ENCODE results near the gene CIT. TPM values are rescaled to one million over a fixed set of nuclear protein-coding genes. Genes with fewer than 3 reads are reported as not detected.

CIT gene
- total RNA-seq, 2 donors from 2014 or later: 0.95 to 2.3 TPM

DNA sequence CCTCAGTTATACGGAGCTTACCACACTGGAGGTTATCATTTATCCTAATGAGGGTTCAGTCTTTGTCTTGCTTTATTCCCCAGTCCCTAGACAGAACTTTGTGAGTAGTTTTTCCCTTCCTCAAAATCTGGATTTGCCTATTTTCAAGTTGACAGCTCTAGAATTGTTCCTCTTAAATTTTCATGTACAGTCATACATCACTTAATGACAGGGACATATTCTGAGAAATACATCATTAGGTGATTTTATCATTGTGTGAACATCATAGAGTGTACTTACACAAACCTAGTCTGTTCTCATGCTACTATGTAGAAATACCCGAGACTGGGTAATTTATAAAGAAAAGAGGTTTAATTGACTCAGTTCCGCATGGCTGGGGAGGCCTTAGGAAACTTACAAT, 206.1 kb downstream of the CIT start:
- H3K27ac ChIP-seq: no peak overlapping the region
- H3K27me3 ChIP-seq (replicated peaks; ENCODE audit: insufficient read depth): no peaks in the 10 kb centered on the region
- DNase-seq (ENCODE audit: low spot score) (no peak), ATAC-seq (ENCODE audit: insufficient number of reproducible peaks, low FRiP score, low read depth) (no peak)
- TF ChIP-seq, protein P1, sequence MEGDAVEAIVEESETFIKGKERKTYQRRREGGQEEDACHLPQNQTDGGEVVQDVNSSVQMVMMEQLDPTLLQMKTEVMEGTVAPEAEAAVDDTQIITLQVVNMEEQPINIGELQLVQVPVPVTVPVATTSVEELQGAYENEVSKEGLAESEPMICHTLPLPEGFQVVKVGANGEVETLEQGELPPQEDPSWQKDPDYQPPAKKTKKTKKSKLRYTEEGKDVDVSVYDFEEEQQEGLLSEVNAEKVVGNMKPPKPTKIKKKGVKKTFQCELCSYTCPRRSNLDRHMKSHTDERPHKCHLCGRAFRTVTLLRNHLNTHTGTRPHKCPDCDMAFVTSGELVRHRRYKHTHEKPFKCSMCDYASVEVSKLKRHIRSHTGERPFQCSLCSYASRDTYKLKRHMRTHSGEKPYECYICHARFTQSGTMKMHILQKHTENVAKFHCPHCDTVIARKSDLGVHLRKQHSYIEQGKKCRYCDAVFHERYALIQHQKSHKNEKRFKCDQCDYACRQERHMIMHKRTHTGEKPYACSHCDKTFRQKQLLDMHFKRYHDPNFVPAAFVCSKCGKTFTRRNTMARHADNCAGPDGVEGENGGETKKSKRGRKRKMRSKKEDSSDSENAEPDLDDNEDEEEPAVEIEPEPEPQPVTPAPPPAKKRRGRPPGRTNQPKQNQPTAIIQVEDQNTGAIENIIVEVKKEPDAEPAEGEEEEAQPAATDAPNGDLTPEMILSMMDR (IDR thresholded peaks at IDR 0.05): no peak
- H3K9me3 ChIP-seq: no peaks in the 10 kb centered on the region
- peaks cover 10 to 21% of the 10 kb centered on the region in 2 donors for H3K4me1 ChIP-seq (ENCODE audit: control insufficient read depth in 1 of 2, low read depth in 2 of 2)
- no peak overlapping the region for H3K4me3 ChIP-seq
- H3K36me3 ChIP-seq: peaks cover 38% of the 10 kb centered on the region

- Histone ChIP-seq H3K9me3 (no peaks in the 10 kb centered on the region), H3K36me3 (peaks cover 28% of the 10 kb centered on the region), H3K4me1 (ENCODE audit: control insufficient read depth in 1 of 2, low read depth in 2 of 2) (peaks cover 10 to 21% of the 10 kb centered on the region in 2 donors), H3K4me3 (no peak overlapping the region), H3K27me3 (replicated peaks; ENCODE audit: insufficient read depth) (no peaks in the 10 kb centered on the region), H3K27ac (peak overlapping the region in 1 of 2 donors; percentile 3)
- TF ChIP-seq, protein P1 (IDR thresholded peaks at IDR 0.05): no peak
- DNase-seq (ENCODE audit: low spot score) (no peak), ATAC-seq (ENCODE audit: insufficient number of reproducible peaks, low FRiP score, low read depth) (no peak)
Observed at GRCh38 chr12:119669744-119670472, 207.2 kb downstream of the CIT start.

GRCh38 chr12:119668324-119668841, 208.7 kb downstream of the CIT start:
- Histone ChIP-seq H3K9me3 (no peaks in the 10 kb centered on the region), H3K36me3 (peaks cover 14% of the 10 kb centered on the region), H3K4me3 (peak overlapping the region; percentile 88), H3K27ac (peak overlapping the region; percentile 89 to 90), H3K27me3 (replicated peaks; ENCODE audit: insufficient read depth) (no peaks in the 10 kb centered on the region), H3K4me1 (ENCODE audit: control insufficient read depth in 1 of 2, low read depth in 2 of 2) (peaks cover 10 to 21% of the 10 kb centered on the region in 2 donors)
- DNase-seq (ENCODE audit: low spot score) (no peak), ATAC-seq (ENCODE audit: insufficient number of reproducible peaks, low FRiP score, low read depth) (peak; percentile 13)
- TF ChIP-seq, protein P1 (IDR thresholded peaks at IDR 0.05): no peak

- peak; percentile 85 for DNase-seq (ENCODE audit: low spot score)
Observed at GRCh38 chr12:119667577-119668323, 209.4 kb downstream of the CIT start, which contains the start of gene PRKAB1. PRKAB1 (plus strand) TSS chr12:119668133; CDS start chr12:119668245, 112 bp downstream.

More at GRCh38 chr12:119667577-119668323, 209.4 kb downstream of the CIT start, which contains the start of gene PRKAB1:
- Histone ChIP-seq H3K36me3 (peaks cover 7% of the 10 kb centered on the region), H3K4me3 (peak within 1 kb of the TSS; percentile 88), H3K4me1 (ENCODE audit: control insufficient read depth in 1 of 2, low read depth in 2 of 2) (peaks cover 10 to 21% of the 10 kb centered on the region in 2 donors), H3K27me3 (replicated peaks; ENCODE audit: insufficient read depth) (no peaks in the 10 kb centered on the region), H3K9me3 (no peaks in the 10 kb centered on the region), H3K27ac (peak within 1 kb of the TSS; percentile 89 to 90)
- ATAC-seq (ENCODE audit: insufficient number of reproducible peaks, low FRiP score, low read depth): peak; percentile 95
- TF ChIP-seq, protein P1 (IDR thresholded peaks at IDR 0.05): peak; percentile 82
